Heart right ventricle (tissue), 16 donors: ENCODE results near the gene RGL2. TPM values are rescaled to one million over a fixed set of nuclear protein-coding genes. Genes with fewer than 3 reads are reported as not detected.

Experiments used
- ATAC-seq, 8 donors: fragments of 200-7000 bp; cut with Tn5 transposase; one replicate each; pipeline ENCODE4 v1.9.1; 2020; ENCODE audit warnings: mild to moderate bottlenecking in 8 of 8, moderate library complexity in 8 of 8, moderate number of reproducible peaks in 1 of 8
- DNase-seq, 2 donors: peaks; one replicate each; pipeline ENCODE4 v3.0.0-alpha.2; 2020
- H3K27ac ChIP-seq, 10 donors: fragments of 200-600 bp; sonication (generic) in 2 of 10; one replicate each; pipeline versions ENCODE4 v1.5.0 to v1.8.0; 2020 to 2022; ENCODE audit warnings: mild to moderate bottlenecking in 3 of 10
- H3K27me3 ChIP-seq, 7 donors: fragments of 200-600 bp; one replicate each; pipeline ENCODE4 v1.8.0; 2021 to 2022; ENCODE audit warnings: mild to moderate bottlenecking in 2 of 7
- H3K36me3 ChIP-seq, 9 donors: fragments of 200-600 bp; sonication (generic) in 1 of 9; one replicate each; pipeline versions ENCODE4 v1.5.0 to v1.8.0; 2020 to 2022; ENCODE audit warnings: mild to moderate bottlenecking in 2 of 9
- H3K4me1 ChIP-seq, 9 donors: fragments of 200-600 bp; sonication (generic) in 1 of 9; one replicate each; pipeline versions ENCODE4 v1.5.0 to v1.8.0; 2020 to 2022; ENCODE audit warnings: mild to moderate bottlenecking in 4 of 9
- H3K4me3 ChIP-seq, 10 donors: fragments of 200-600 bp; sonication (generic) in 2 of 10; one replicate each; pipeline versions ENCODE4 v1.5.0 to v1.8.0; 2020 to 2022; ENCODE audit warnings: mild to moderate bottlenecking in 7 of 10, moderate library complexity in 2 of 10
- H3K9me3 ChIP-seq, 11 donors: fragments of 200-600 bp in 10 of 11; sonication (generic) in 2 of 11; one replicate each; pipeline versions ENCODE4 v1.5.0 to v1.8.0; 2013 to 2022; ENCODE audit warnings: mild to moderate bottlenecking in 2 of 11, control low read depth in 1 of 11, moderate library complexity in 1 of 11
- WGBS, 2 donors: extraction: QIAGEN DNeasy Blood & Tissue Kit; methylation state at CpG; one replicate each; pipeline ENCODE4 v1.1.7; 2013; ENCODE audit warnings: inconsistent platforms in 1 of 2; 5-methylcytosine and 5-hydroxymethylcytosine counted together
- intact Hi-C, 10 donors: fragments of 100-400 bp; cut with DNase I; formaldehyde crosslinking; loops; one replicate each; pipeline versions ENCODE4 v1.11.1 to v1.14.2; 2022
- microRNA-seq, 2 donors: library from miRNA; unstranded; fragments of <30 nt; microRNA quantifications; one replicate each; pipeline ENCODE4 v1.2.0, GENCODE V29; 2021
- polyA plus RNA-seq, 2 donors: library from polyadenylated mRNA; stranded (reverse); fragments of 200-250 nt; gene quantifications; one replicate each; pipeline ENCODE4 v1.2.3, GENCODE V29; 2013
- total RNA-seq, 10 donors: library from RNA; stranded (reverse); fragmentation: NEBNext Ultra II Directional in 3 of 10; extraction: Animal tissue kit (Norgen Biotek cat#: 25700) in 3 of 10; gene quantifications; one replicate each; pipeline versions ENCODE4 v1.2.1 to v1.2.4, GENCODE V29; 2021 to 2023
- TF ChIP-seq, protein P1 (sequence below), 9 donors: fragments of 200-600 bp; sonication (generic) in 2 of 9; IDR thresholded peaks; one replicate each; pipeline versions ENCODE4 v1.5.0 to v1.8.0; 2021 to 2022; ENCODE audit warnings: antibody characterized with exemption in 9 of 9, mild to moderate bottlenecking in 5 of 9, moderate library complexity in 1 of 9
- donor health status: Arrhythmogenic right ventricular cardiomyopathy.
- donor health status: ischemic (EF 13 %, LVEDD 7.1; RV severe dilation, severe dysfunction).
- donor health status: healthy with polysubstance abuse.
- donor health status: DM: no; HTN: yes; CAD: no.
- donor health status: DM: no; HTN: no; CAD: no.
- donor health status: ischemic (EF 25% LVEDD 6.9; RV normal size, moderate dysfunction).
- donor health status: ischemic (EF 25% LVEDD 5.7; RV mildly dilated, moderate dysfunction).
- donor health status: healthy.
- donor health status: DM: yes; HTN: yes; CAD: no.
- donor health status: Ischemic cardiomyopathy.
- donor health status: ischemic (EF 35%, LVEDD 5.7; RV mildly dilated, moderate dysfunction).
- donor health status: nonischemic (EF 11% LVEDD 7.7; RV severe dilation, severe dysfunction).
- donor health status: DM: yes; HTN: yes; CAD: no.
- donor health status: PGD.
- donor health status: ischemic (EF 29% LVEDD 5.4; RV normal size, mild dysfunction).
- donor health status: nonischemic (EF 23%, LVEDD 6.1; RV moderate dilation, normal function).

The RGL2 gene
- total and polyA plus RNA-seq, 12 donors: 40.7 to 79.8 (median 51.9) TPM

DNA sequence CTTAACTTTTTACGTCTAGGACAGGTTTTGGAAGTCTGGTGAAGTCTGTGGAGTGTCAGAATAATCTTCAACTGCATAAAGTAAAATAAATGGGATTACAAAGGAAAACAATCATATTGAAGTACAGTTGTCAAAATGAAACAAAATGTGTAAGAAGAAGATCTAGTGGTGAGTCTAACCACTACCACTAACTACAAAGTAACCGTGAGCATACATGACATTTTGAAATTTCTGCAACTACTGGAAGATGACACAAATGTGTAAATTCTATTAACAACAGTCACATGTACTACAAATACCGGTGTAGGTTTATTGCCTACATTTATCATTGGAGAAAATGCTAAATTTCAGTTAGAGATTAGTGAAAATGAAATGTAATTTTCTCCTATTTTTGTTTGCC, 56.8 kb downstream of the RGL2 start:
- ATAC-seq (no peak), DNase-seq (no peak)
- Histone ChIP-seq H3K9me3 (no peaks in the 10 kb centered on the region), H3K27ac (no peak overlapping the region), H3K4me1 (no peaks in the 10 kb centered on the region), H3K4me3 (no peak overlapping the region), H3K27me3 (peaks cover 0 to 43% (median 13%) of the 10 kb centered on the region in 7 donors), H3K36me3 (no peaks in the 10 kb centered on the region)
- 61 to 70% methylated on average over 3 of the region's 3 CpGs for WGBS, 2 donors
- intact Hi-C loops: loop anchor here in 5 of 10 donors (10.0 kb wide), 4 partner anchors 127 to 307 kb away; partner anchors contain the start of gene HLA-DOA (in 1 of the 5)
- TF ChIP-seq, protein P1, sequence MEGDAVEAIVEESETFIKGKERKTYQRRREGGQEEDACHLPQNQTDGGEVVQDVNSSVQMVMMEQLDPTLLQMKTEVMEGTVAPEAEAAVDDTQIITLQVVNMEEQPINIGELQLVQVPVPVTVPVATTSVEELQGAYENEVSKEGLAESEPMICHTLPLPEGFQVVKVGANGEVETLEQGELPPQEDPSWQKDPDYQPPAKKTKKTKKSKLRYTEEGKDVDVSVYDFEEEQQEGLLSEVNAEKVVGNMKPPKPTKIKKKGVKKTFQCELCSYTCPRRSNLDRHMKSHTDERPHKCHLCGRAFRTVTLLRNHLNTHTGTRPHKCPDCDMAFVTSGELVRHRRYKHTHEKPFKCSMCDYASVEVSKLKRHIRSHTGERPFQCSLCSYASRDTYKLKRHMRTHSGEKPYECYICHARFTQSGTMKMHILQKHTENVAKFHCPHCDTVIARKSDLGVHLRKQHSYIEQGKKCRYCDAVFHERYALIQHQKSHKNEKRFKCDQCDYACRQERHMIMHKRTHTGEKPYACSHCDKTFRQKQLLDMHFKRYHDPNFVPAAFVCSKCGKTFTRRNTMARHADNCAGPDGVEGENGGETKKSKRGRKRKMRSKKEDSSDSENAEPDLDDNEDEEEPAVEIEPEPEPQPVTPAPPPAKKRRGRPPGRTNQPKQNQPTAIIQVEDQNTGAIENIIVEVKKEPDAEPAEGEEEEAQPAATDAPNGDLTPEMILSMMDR (IDR thresholded peaks at IDR 0.05): no peak

Small RNA genes lying within 50 kb of the gene (microRNA-seq; reads per million reads assigned to microRNA genes)
- gene MIR6834 (0 reads per million in 2 donors), gene MIR6873 (0 reads per million in 2 donors)

Other genes starting within 250 kb of the RGL2 start
- gene HLA-DPA1, start 225.3 kb downstream of the RGL2 start, total RNA-seq: 100 to 1,000 TPM in 1 of 10 donors, 10 to 100 TPM in 9; 17.8 to 328 (median 53.6) TPM
- 10 to 100 TPM; 18.2 to 24.3 TPM for gene HLA-DPA1, start 225.3 kb downstream of the RGL2 start, polyA plus RNA-seq
- gene HLA-DPB1, start 223.0 kb downstream of the RGL2 start, total RNA-seq: 100 to 1,000 TPM in 1 of 10 donors, 10 to 100 TPM in 9; 19.2 to 264 (median 34.8) TPM
- 10 to 100 TPM; 18.7 to 48.2 TPM for gene HLA-DPB1, start 223.0 kb downstream of the RGL2 start, polyA plus RNA-seq
- 1 to 10 TPM in 3 of 10 donors, under 1 TPM in 7; 0.52 to 3.9 (median 0.94) TPM for gene COL11A2, start 106.5 kb downstream of the RGL2 start, total RNA-seq
- 1 to 10 TPM in 1 of 2 donors, under 1 TPM in 1; 0.55 to 8.7 TPM for gene COL11A2, start 106.5 kb downstream of the RGL2 start, polyA plus RNA-seq
- gene RXRB, start 98.3 kb downstream of the RGL2 start, total RNA-seq: 10 to 100 TPM; 29.7 to 39.1 (median 33.2) TPM
- gene RXRB, start 98.3 kb downstream of the RGL2 start, polyA plus RNA-seq: 10 to 100 TPM; 22.2 to 40.7 TPM
- gene SLC39A7, start 98.1 kb downstream of the RGL2 start, total RNA-seq: 100 to 1,000 TPM in 1 of 10 donors, 10 to 100 TPM in 9; 44.8 to 104 (median 53.1) TPM
- gene SLC39A7, start 98.1 kb downstream of the RGL2 start, polyA plus RNA-seq: 100 to 1,000 TPM in 1 of 2 donors, 10 to 100 TPM in 1; 25.8 to 178 TPM
- gene HSD17B8, start 94.3 kb downstream of the RGL2 start, total RNA-seq: 10 to 100 TPM; 17.6 to 25.5 (median 23.0) TPM
- 10 to 100 TPM in 1 of 2 donors, 1 to 10 TPM in 1; 7.4 to 15.1 TPM for gene HSD17B8, start 94.3 kb downstream of the RGL2 start, polyA plus RNA-seq
- gene RING1, start 90.4 kb downstream of the RGL2 start, total RNA-seq: 10 to 100 TPM; 26.5 to 32.1 (median 28.0) TPM
- 10 to 100 TPM; 28.6 to 35.1 TPM for gene RING1, start 90.4 kb downstream of the RGL2 start, polyA plus RNA-seq
- 10 to 100 TPM; 29.8 to 41.6 (median 35.9) TPM for gene VPS52, start 27.1 kb downstream of the RGL2 start, total RNA-seq
- gene VPS52, start 27.1 kb downstream of the RGL2 start, polyA plus RNA-seq: 10 to 100 TPM; 25.2 to 45.7 TPM
- 1,000 to 10,000 TPM in 3 of 10 donors, 100 to 1,000 TPM in 7; 767 to 1,326 (median 860) TPM for gene RPS18, start 26.9 kb downstream of the RGL2 start, total RNA-seq
- 1,000 to 10,000 TPM; 2,826 to 4,398 TPM for gene RPS18, start 26.9 kb downstream of the RGL2 start, polyA plus RNA-seq
- 10 to 100 TPM in 2 of 10 donors, 1 to 10 TPM in 8; 5.3 to 12.2 (median 8.0) TPM for gene B3GALT4, start 21.8 kb downstream of the RGL2 start, total RNA-seq
- gene B3GALT4, start 21.8 kb downstream of the RGL2 start, polyA plus RNA-seq: 1 to 10 TPM; 7.0 to 9.1 TPM
- gene WDR46, start 9.7 kb downstream of the RGL2 start, total RNA-seq: 10 to 100 TPM; 11.0 to 27.8 (median 16.2) TPM
- 10 to 100 TPM; 27.4 to 40.6 TPM for gene WDR46, start 9.7 kb downstream of the RGL2 start, polyA plus RNA-seq
- gene PFDN6, start 9.3 kb downstream of the RGL2 start, total RNA-seq: 10 to 100 TPM; 31.7 to 58.3 (median 40.2) TPM
- gene PFDN6, start 9.3 kb downstream of the RGL2 start, polyA plus RNA-seq: 100 to 1,000 TPM; 248 to 448 TPM
- gene TAPBP, start 15.1 kb upstream of the RGL2 start, total RNA-seq: 100 to 1,000 TPM in 2 of 10 donors, 10 to 100 TPM in 8; 71.9 to 242 (median 86.7) TPM
- 10 to 100 TPM; 20.6 to 49.7 TPM for gene TAPBP, start 15.1 kb upstream of the RGL2 start, polyA plus RNA-seq
- 10 to 100 TPM; 11.7 to 19.8 (median 14.3) TPM for gene ZBTB22, start 18.8 kb upstream of the RGL2 start, total RNA-seq
- 10 to 100 TPM in 1 of 2 donors, 1 to 10 TPM in 1; 4.7 to 10.6 TPM for gene ZBTB22, start 18.8 kb upstream of the RGL2 start, polyA plus RNA-seq
- gene DAXX, start 24.0 kb upstream of the RGL2 start, total RNA-seq: 10 to 100 TPM; 10.3 to 24.0 (median 15.9) TPM
- gene DAXX, start 24.0 kb upstream of the RGL2 start, polyA plus RNA-seq: 10 to 100 TPM; 15.7 to 24.8 TPM
- 1 to 10 TPM in 2 of 10 donors, under 1 TPM in 6, not detected in 2; 0.09 to 6.1 (median 0.36) TPM for gene KIFC1, start 92.9 kb upstream of the RGL2 start, total RNA-seq
- gene KIFC1, start 92.9 kb upstream of the RGL2 start, polyA plus RNA-seq: under 1 TPM; 0.28 to 0.29 TPM
- 10 to 100 TPM; 36.2 to 61.2 (median 48.9) TPM for gene PHF1, start 112.1 kb upstream of the RGL2 start, total RNA-seq
- 100 to 1,000 TPM in 1 of 2 donors, 10 to 100 TPM in 1; 59.5 to 125 TPM for gene PHF1, start 112.1 kb upstream of the RGL2 start, polyA plus RNA-seq
- 100 to 1,000 TPM in 9 of 10 donors, 10 to 100 TPM in 1; 99.8 to 132 (median 114) TPM for gene CUTA, start 119.2 kb upstream of the RGL2 start, total RNA-seq
- gene CUTA, start 119.2 kb upstream of the RGL2 start, polyA plus RNA-seq: 100 to 1,000 TPM in 1 of 2 donors, 10 to 100 TPM in 1; 94.7 to 161 TPM
- 1 to 10 TPM; 3.6 to 8.5 (median 5.7) TPM for gene SYNGAP1, start 121.1 kb upstream of the RGL2 start, total RNA-seq
- gene SYNGAP1, start 121.1 kb upstream of the RGL2 start, polyA plus RNA-seq: 10 to 100 TPM in 1 of 2 donors, 1 to 10 TPM in 1; 3.1 to 10.2 TPM
- 1 to 10 TPM; 2.7 to 6.5 (median 4.9) TPM for gene ZBTB9, start 155.6 kb upstream of the RGL2 start, total RNA-seq
- gene ZBTB9, start 155.6 kb upstream of the RGL2 start, polyA plus RNA-seq: 1 to 10 TPM; 1.2 to 4.3 TPM